H1 (cell line): ENCODE data around the gene SOBP. TPM values are rescaled to one million over a fixed set of nuclear protein-coding genes. Genes with fewer than 3 reads are reported as not detected.

Experiments used
- CTCF ChIA-PET: fragments of 300-600 bp; sonication (Branson Sonifier 250); formaldehyde crosslinking; loops from one replicate; lab custom pipeline; 2021; ENCODE audit not compliant: partially characterized antibody; lab: Charles Lee
- POLR2A ChIA-PET: fragments of 300-600 bp; sonication (Branson Sonifier 250); formaldehyde crosslinking; loops from one replicate; lab custom pipeline; 2021; ENCODE audit warnings: inconsistent platforms; ENCODE audit not compliant: partially characterized antibody; lab: Charles Lee
- DNase-seq, 2 experiments: peaks; one replicate each; pipeline versions ENCODE4 v3.0.0 to v3.0.0-alpha.2; 2010 to 2022; ENCODE audit warnings: low spot score in 2 of 2, low read depth in 1 of 2, mixed read lengths in 1 of 2
- FAIRE-seq: peaks from 2 replicates; lab custom pipeline; 2011; peaks lifted over from hg19 to GRCh38; lab: Jason Lieb, UNC
- H2AFZ ChIP-seq: 2 replicates; pipeline ENCODE4 v1.8.1; 2012; ENCODE audit warnings: low read length, inconsistent platforms
- H2AK5ac ChIP-seq: 2 replicates; pipeline ENCODE4 v1.6.1; 2013; ENCODE audit warnings: low read depth, low read length
- H2BK120ac ChIP-seq: replicated peaks from 2 replicates; pipeline ENCODE3; 2013; ENCODE audit warnings: low read depth, low read length, inconsistent platforms
- H2BK12ac ChIP-seq: 2 replicates; pipeline ENCODE4 v1.6.1; 2013; ENCODE audit warnings: low read depth, low read length
- H2BK15ac ChIP-seq: 2 replicates; pipeline ENCODE4 v1.6.1; 2013; ENCODE audit warnings: low read length
- H2BK20ac ChIP-seq: 2 replicates; pipeline ENCODE4 v1.6.1; 2013; ENCODE audit warnings: low read length
- H2BK5ac ChIP-seq: 2 replicates; pipeline ENCODE4 v1.6.1; 2013; ENCODE audit warnings: low read depth, low read length
- H3K14ac ChIP-seq: 2 replicates; pipeline ENCODE4 v1.6.1; 2013; ENCODE audit warnings: inconsistent platforms; ENCODE audit not compliant: insufficient read length
- H3K18ac ChIP-seq: 2 replicates; pipeline ENCODE4 v1.6.1; 2013; ENCODE audit warnings: low read length; ENCODE audit errors: extremely low read depth
- H3K23ac ChIP-seq: 2 replicates; pipeline ENCODE4 v1.6.1; 2013; ENCODE audit warnings: inconsistent platforms; ENCODE audit not compliant: insufficient read length
- H3K23me2 ChIP-seq: 2 replicates; pipeline ENCODE4 v1.6.1; 2013; ENCODE audit warnings: low read depth, low read length
- H3K27ac ChIP-seq: 2 replicates; pipeline ENCODE4 v1.6.1; 2011; ENCODE audit warnings: low read depth, low read length, inconsistent platforms
- H3K27me3 ChIP-seq, 4 experiments: replicated peaks in 1 of 4; 1 replicate in 1 of 4; 2 replicates in 3 of 4; pipeline versions ENCODE4 v1.6.1 to v1.8.1; 2011 to 2013; ENCODE audit warnings: low read length in 3 of 4, mild to moderate bottlenecking in 3 of 4, inconsistent platforms in 2 of 4, mixed read lengths in 2 of 4, moderate library complexity in 1 of 4; ENCODE audit not compliant: control insufficient read depth in 3 of 4, insufficient read depth in 3 of 4; ENCODE audit errors: extremely low read depth in 1 of 4
- H3K36me3 ChIP-seq, 4 experiments: 2 replicates each; pipeline versions ENCODE4 v1.6.1 to v1.8.1; 2011 to 2013; ENCODE audit warnings: mild to moderate bottlenecking in 4 of 4, low read length in 3 of 4, moderate library complexity in 2 of 4, control low read depth in 1 of 4, inconsistent platforms in 1 of 4; ENCODE audit not compliant: insufficient read depth in 4 of 4, control insufficient read depth in 2 of 4
- H3K4ac ChIP-seq: replicated peaks from 2 replicates; pipeline ENCODE3; 2013; ENCODE audit warnings: low read length, low read depth, mixed read lengths, inconsistent platforms; ENCODE audit not compliant: insufficient read length
- H3K4me1 ChIP-seq, 4 experiments: replicated peaks in 1 of 4; 1 replicate in 1 of 4; 2 replicates in 3 of 4; pipeline versions ENCODE4 v1.6.1 to v1.8.1; 2011 to 2013; ENCODE audit warnings: low read length in 3 of 4, inconsistent platforms in 2 of 4, mixed read lengths in 1 of 4; ENCODE audit not compliant: insufficient read depth in 4 of 4, control insufficient read depth in 3 of 4
- H3K4me2 ChIP-seq, 2 experiments: 2 replicates each; pipeline versions ENCODE4 v1.6.1 to v1.8.1; 2011 to 2013; ENCODE audit warnings: low read depth in 2 of 2, low read length in 2 of 2, control low read depth in 1 of 2, inconsistent platforms in 1 of 2, mild to moderate bottlenecking in 1 of 2; ENCODE audit not compliant: insufficient read depth in 1 of 2
- H3K4me3 ChIP-seq, 4 experiments: fragments of 200-600, 300-600 bp in 1 of 4; sonication (generic), shearing (Covaris generic), sonication (Bioruptor Twin) in 1 of 4; 2 replicates each; pipeline versions ENCODE4 v1.5.1 to v1.8.1; 2011 to 2016; ENCODE audit warnings: low read length in 4 of 4, low read depth in 3 of 4, control low read depth in 2 of 4, inconsistent platforms in 2 of 4, mild to moderate bottlenecking in 2 of 4, mixed read lengths in 1 of 4, moderate library complexity in 1 of 4; ENCODE audit not compliant: insufficient read depth in 2 of 4; ENCODE audit errors: extremely low read depth in 1 of 4
- H3K56ac ChIP-seq: replicated peaks from 2 replicates; pipeline ENCODE3; 2013; ENCODE audit warnings: low read depth, mild to moderate bottlenecking, mixed read lengths, low read length, inconsistent platforms; ENCODE audit not compliant: insufficient read length
- H3K79me1 ChIP-seq: 2 replicates; pipeline ENCODE4 v1.6.1; 2013; ENCODE audit warnings: low read depth, low read length, control low read depth
- H3K79me2 ChIP-seq, 2 experiments: 2 replicates each; pipeline versions ENCODE4 v1.6.1 to v1.8.1; 2012 to 2013; ENCODE audit warnings: low read length in 2 of 2, mild to moderate bottlenecking in 2 of 2, inconsistent platforms in 1 of 2; ENCODE audit not compliant: insufficient read depth in 2 of 2, control insufficient read depth in 1 of 2
- H3K9ac ChIP-seq, 4 experiments: replicated peaks in 1 of 4; 1 replicate in 1 of 4; 2 replicates in 3 of 4; pipeline versions ENCODE4 v1.6.1 to v1.8.1; 2011 to 2013; ENCODE audit warnings: low read depth in 3 of 4, low read length in 3 of 4, control low read depth in 2 of 4, mild to moderate bottlenecking in 2 of 4, moderate library complexity in 2 of 4, inconsistent platforms in 1 of 4; ENCODE audit errors: extremely low read depth in 1 of 4
- H3K9me3 ChIP-seq, 2 experiments: 2 replicates each; pipeline versions ENCODE4 v1.6.1 to v1.8.1; 2012 to 2013; ENCODE audit warnings: mild to moderate bottlenecking in 2 of 2, moderate library complexity in 2 of 2, control low read depth in 1 of 2, inconsistent platforms in 1 of 2, low read depth in 1 of 2, low read length in 1 of 2, mixed read lengths in 1 of 2; ENCODE audit not compliant: insufficient read depth in 2 of 2
- H4K20me1 ChIP-seq, 2 experiments: replicated peaks in 1 of 2; 2 replicates each; pipeline versions ENCODE3 to v1.8.1; 2011 to 2013; ENCODE audit warnings: inconsistent platforms in 2 of 2, low read length in 2 of 2, mild to moderate bottlenecking in 1 of 2; ENCODE audit not compliant: insufficient read depth in 2 of 2, control insufficient read depth in 1 of 2
- H4K5ac ChIP-seq: 2 replicates; pipeline ENCODE4 v1.6.1; 2013; ENCODE audit warnings: low read length, low read depth, mixed read lengths, inconsistent platforms; ENCODE audit not compliant: insufficient read length
- H4K8ac ChIP-seq: 2 replicates; pipeline ENCODE4 v1.8.0; 2013; ENCODE audit warnings: mild to moderate bottlenecking, moderate library complexity, low read length, inconsistent platforms; ENCODE audit not compliant: insufficient read depth; ENCODE audit errors: extremely low read depth
- H4K91ac ChIP-seq: replicated peaks from 2 replicates; pipeline ENCODE3; 2013; ENCODE audit warnings: low read length, mixed read lengths, inconsistent platforms; ENCODE audit not compliant: insufficient read length
- SP4 ChIP-seq: IDR thresholded peaks from 2 replicates; pipeline ENCODE4 v1.6.1; 2012; ENCODE audit warnings: low read length, inconsistent platforms
- WGBS, 2 experiments: shearing (Covaris generic) in 1 of 2; methylation state at CpG; one replicate each; pipeline versions ENCODE4 v1.1.6 to v1.1.7; 2013 to 2015; ENCODE audit warnings: low lambda C conversion rate in 2 of 2, mixed read lengths in 2 of 2, inconsistent platforms in 1 of 2, low coverage in 1 of 2, missing lambda C conversion rate in 1 of 2; ENCODE audit not compliant: insufficient replicate concordance in 2 of 2, insufficient coverage in 1 of 2, insufficient read length in 1 of 2; ENCODE audit errors: extremely low coverage in 1 of 2, missing lambda C conversion rate in 1 of 2; 5-methylcytosine and 5-hydroxymethylcytosine counted together
- polyA plus RNA-seq, 7 experiments: library from polyadenylated mRNA; depleted of rRNA in 3 of 7; stranded (reverse) in 5 of 7; unstranded in 2 of 7; fragments of >200 nt in 5 of 7; fragments of 200-250 nt in 2 of 7; gene quantifications; 1 replicate in 5 of 7; 2 replicates in 1 of 7; 4 replicates in 1 of 7; pipeline versions ENCODE4 v1.2.1 to v1.2.3, GENCODE V29; 2011 to 2013; ENCODE audit warnings: missing spikeins in 2 of 7, mixed read lengths in 2 of 7
- total RNA-seq: library from RNA; stranded (reverse); fragmentation: NEBNext Ultra II Directional; extraction: Animal tissue kit (Norgen Biotek cat#: 25700); gene quantifications from 2 replicates; pipeline ENCODE4 v1.2.1, GENCODE V29; 2021
- TF ChIP-seq, protein P1 (sequence below): IDR thresholded peaks from 2 replicates; pipeline ENCODE4 v1.6.1; 2012; ENCODE audit warnings: inconsistent platforms

Gene SOBP
- total and polyA plus RNA-seq, 2 of the 8 experiments (the other 6 are each of a cell fraction or from before 2014, with no cell fraction given) = 0.45 to 6.2 TPM

DNA sequence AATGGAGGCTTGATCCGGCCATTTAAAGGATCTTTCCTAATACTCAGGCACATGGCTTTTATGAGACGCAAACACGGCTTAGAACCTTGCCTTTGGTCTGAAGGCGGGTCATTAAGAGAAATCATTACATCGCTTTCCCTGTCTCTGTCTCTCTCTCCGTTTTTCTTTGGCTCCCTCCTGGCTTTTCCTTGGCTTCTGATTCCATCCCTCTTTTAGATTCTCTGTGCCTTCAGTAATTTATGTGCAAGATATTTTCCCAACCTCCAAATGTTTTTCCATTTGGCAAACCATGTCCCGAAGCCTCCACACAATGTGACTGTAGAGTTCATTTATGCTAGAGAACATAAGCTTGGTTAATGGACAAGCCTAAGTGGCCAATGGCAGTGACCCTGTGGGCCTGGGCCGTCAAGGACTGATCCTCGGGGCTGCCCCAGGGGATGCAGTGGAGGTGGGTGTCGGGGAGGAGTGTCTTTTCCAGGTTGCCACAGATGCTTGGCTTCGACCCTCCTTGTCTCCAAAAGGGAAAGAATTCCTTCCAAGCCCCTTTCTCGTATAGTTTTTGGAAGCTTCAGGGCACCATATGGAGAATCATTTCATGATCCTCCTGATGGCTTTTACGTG, 177.2 kb downstream of the SOBP start:
- no peak for FAIRE-seq
- Histone ChIP-seq H2BK120ac (no peak overlapping the region), H2BK12ac (no peak overlapping the region; the same call in 1 of the 2 replicates), H3K23ac (no peak overlapping the region), H2BK15ac (no peak overlapping the region), H3K56ac (no peak overlapping the region), H3K4me1 (peaks cover 6 to 27% (median 15%) of the 10 kb centered on the region in 4 experiments), H4K5ac (no peak overlapping the region), H2BK5ac (no peak overlapping the region), H2AK5ac (no peak overlapping the region), H4K8ac (no peak overlapping the region), H3K18ac (peak overlapping the region; percentile 62; the same call in 1 of the 2 replicates), H3K4me2 (peak overlapping the region in 1 of 2 experiments; percentile 42; a peak in 1 of 4 replicates), H3K23me2 (no peaks in the 10 kb centered on the region), H3K14ac (no peak overlapping the region), H3K79me2 (no peaks in the 10 kb centered on the region), H3K27ac (no peak overlapping the region), H3K4ac (no peak overlapping the region), H3K27me3 (no peaks in the 10 kb centered on the region), H2AFZ (no peak overlapping the region), H3K36me3 (no peaks in the 10 kb centered on the region), H3K9ac (no peak overlapping the region), H3K4me3 (no peak overlapping the region), H2BK20ac (peak overlapping the region; percentile 83), H3K9me3 (no peaks in the 10 kb centered on the region), H4K20me1 (no peaks in the 10 kb centered on the region), H4K91ac (no peak overlapping the region), H3K79me1 (no peaks in the 10 kb centered on the region)
- DNase-seq = no peak
- CTCF ChIA-PET = interaction anchor here (0.6 to 2.5 kb wide), 6 partner anchors 12 to 639 kb away, joined by 3 to 6 read pairs (median 4); no protein-coding TSS in a partner anchor
- TF ChIP-seq, protein P1, sequence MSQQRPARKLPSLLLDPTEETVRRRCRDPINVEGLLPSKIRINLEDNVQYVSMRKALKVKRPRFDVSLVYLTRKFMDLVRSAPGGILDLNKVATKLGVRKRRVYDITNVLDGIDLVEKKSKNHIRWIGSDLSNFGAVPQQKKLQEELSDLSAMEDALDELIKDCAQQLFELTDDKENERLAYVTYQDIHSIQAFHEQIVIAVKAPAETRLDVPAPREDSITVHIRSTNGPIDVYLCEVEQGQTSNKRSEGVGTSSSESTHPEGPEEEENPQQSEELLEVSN = peak; percentile 3; the same call in 1 of the 2 replicates
- TF ChIP-seq SP4 = no peak
- POLR2A ChIA-PET = interaction anchor here (1.0 kb wide), 1 partner anchor 10 kb away, joined by 3 read pairs; no protein-coding TSS in a partner anchor
- WGBS, 2 experiments = 85% methylated on average over 13 of the region's 13 CpGs; no CpG with 5 or more reads in 1 of the 2 experiments
